Activated CD4-positive, alpha-beta T cell treated with anti-CD3 and anti-CD28 coated beads for 36 hours (primary cell): ENCODE data around the gene LYPD6B. TPM values are rescaled to one million over a fixed set of nuclear protein-coding genes. Genes with fewer than 3 reads are reported as not detected.
A peak's percentile ranks its signal among the peaks of the same experiment; 100 is the strongest.

Experiments
- ATAC-seq: fragments of 200-7000 bp; cut with Tn5 transposase; one replicate; pipeline ENCODE4 v1.10.0; 2021; ENCODE audit warnings: mild to moderate bottlenecking, moderate library complexity
- CTCF ChIA-PET: fragments of 350-600 bp; sonication (Branson Sonifier 250); formaldehyde crosslinking; loops from one replicate; lab custom pipeline; 2021; ENCODE audit warnings: antibody characterized with exemption; lab: Charles Lee
- POLR2A ChIA-PET: fragments of 350-600 bp; sonication (Branson Sonifier 250); formaldehyde crosslinking; loops from one replicate; lab custom pipeline; 2021; ENCODE audit warnings: antibody characterized with exemption, inconsistent platforms; lab: Charles Lee
- DNase-seq: peaks from one replicate; pipeline ENCODE4 v3.0.0-alpha.2; 2020
- H3K27ac Mint-ChIP-seq: one replicate; pipeline ENCODE4 v1.8.0; 2021; ENCODE audit warnings: mixed read lengths
- H3K27me3 Mint-ChIP-seq: one replicate; pipeline ENCODE4 v1.8.0; 2021; ENCODE audit warnings: mixed read lengths
- H3K36me3 Mint-ChIP-seq: one replicate; pipeline ENCODE4 v1.8.0; 2021; ENCODE audit warnings: low read depth, mixed read lengths
- H3K4me1 Mint-ChIP-seq: one replicate; pipeline ENCODE4 v1.8.0; 2021; ENCODE audit warnings: mixed read lengths
- H3K4me3 Mint-ChIP-seq: one replicate; pipeline ENCODE4 v1.8.0; 2021; ENCODE audit warnings: mild to moderate bottlenecking, moderate library complexity, mixed read lengths
- H3K9me3 Mint-ChIP-seq: one replicate; pipeline ENCODE4 v1.8.0; 2021; ENCODE audit warnings: low read depth, mixed read lengths
- intact Hi-C, 2 experiments: fragments of 100-400 bp; cut with DNase I in 1 of 2; cut with micrococcal nuclease in 1 of 2; formaldehyde crosslinking; loops; one replicate each; pipeline versions ENCODE4 v1.14.2 to v1.15.1; 2022 to 2024; cut with DNase I, micrococcal nuclease
- total RNA-seq, 2 experiments: library from RNA; stranded (reverse); gene quantifications; one replicate each; pipeline ENCODE4 v1.2.3, GENCODE V29; 2021

Gene LYPD6B
- total RNA-seq = not detected

- CTCF ChIA-PET = interaction anchor here (1.0 to 1.5 kb wide), 5 partner anchors 21 to 270 kb away, joined by 3 to 5 read pairs (median 4); no protein-coding TSS in a partner anchor
- no peak within 1 kb of the TSS for H3K4me3 Mint-ChIP-seq
- no peaks in the 10 kb centered on the region for H3K4me1 Mint-ChIP-seq
- ATAC-seq (peak; percentile 42), DNase-seq (peak; percentile 16)
- H3K9me3 Mint-ChIP-seq = no peaks in the 10 kb centered on the region
- intact Hi-C loops = no loop called here
- POLR2A ChIA-PET = no interaction called here
- peaks cover 45% of the 10 kb centered on the region for H3K27me3 Mint-ChIP-seq
- H3K36me3 Mint-ChIP-seq = no peaks in the 10 kb centered on the region
- H3K27ac Mint-ChIP-seq = no peak within 1 kb of the TSS
Observed at GRCh38 chr2:149038442-149039212, at the start of gene LYPD6B. LYPD6B (plus strand) TSS chr2:149038699; CDS start chr2:149130949, 92,250 bp downstream.

GRCh38 chr2:148989882-148990493 lies 48.5 kb upstream of the LYPD6B start:
- peak; percentile 82 for ATAC-seq
- ChIA-PET POLR2A (no interaction called here), CTCF (interaction anchor here (0.6 to 1.0 kb wide), 6 partner anchors 10 to 1010 kb away, joined by 3 to 6 read pairs (median 4); no protein-coding TSS in a partner anchor)
- intact Hi-C loops = loop anchor here (1.0 to 10.0 kb wide), 8 partner anchors 63 to 1053 kb away; no protein-coding TSS in a partner anchor
- Mint-ChIP-seq H3K9me3 (no peaks in the 10 kb centered on the region), H3K27ac (no peak overlapping the region), H3K27me3 (no peaks in the 10 kb centered on the region), H3K4me3 (no peak overlapping the region), H3K36me3 (peaks cover 7% of the 10 kb centered on the region), H3K4me1 (no peaks in the 10 kb centered on the region)
- peak; percentile 61 for DNase-seq

GRCh38 chr2:148990968-148991367 lies 47.5 kb upstream of the LYPD6B start:
- Mint-ChIP-seq H3K27me3 (no peaks in the 10 kb centered on the region), H3K4me1 (no peaks in the 10 kb centered on the region), H3K4me3 (no peak overlapping the region), H3K27ac (no peak overlapping the region), H3K36me3 (peaks cover 7% of the 10 kb centered on the region), H3K9me3 (no peaks in the 10 kb centered on the region)
- intact Hi-C loops = loop anchor here (1.0 to 10.0 kb wide), 5 partner anchors 65 to 1054 kb away; no protein-coding TSS in a partner anchor
- CTCF ChIA-PET = interaction anchor here (1.0 kb wide), 2 partner anchors 18 to 468 kb away, joined by 3 to 4 read pairs; no protein-coding TSS in a partner anchor
- no peak for ATAC-seq
- DNase-seq = no peak
- POLR2A ChIA-PET = interaction anchor here (0.6 kb wide), 1 partner anchor 653 kb away, joined by 3 read pairs; no protein-coding TSS in a partner anchor

GRCh38 chr2:148992448-148992847 lies 46.1 kb upstream of the LYPD6B start:
- no peaks in the 10 kb centered on the region for H3K27me3 Mint-ChIP-seq
- intact Hi-C loops = loop anchor here (10.0 kb wide), 2 partner anchors 468 to 788 kb away; no protein-coding TSS in a partner anchor
- peaks cover 7% of the 10 kb centered on the region for H3K36me3 Mint-ChIP-seq
- ATAC-seq = no peak
- ChIA-PET CTCF (interaction anchor here (0.9 to 1.1 kb wide), 2 partner anchors 24 to 41 kb away, joined by 3 read pairs; no protein-coding TSS in a partner anchor), POLR2A (no interaction called here)
- no peak overlapping the region for H3K27ac Mint-ChIP-seq
- H3K9me3 Mint-ChIP-seq = no peaks in the 10 kb centered on the region
- no peaks in the 10 kb centered on the region for H3K4me1 Mint-ChIP-seq
- no peak overlapping the region for H3K4me3 Mint-ChIP-seq
- DNase-seq = no peak

GRCh38 chr2:148993351-148993750 lies 45.1 kb upstream of the LYPD6B start:
- ChIA-PET POLR2A (interaction anchor here (0.6 kb wide), 1 partner anchor 591 kb away, joined by 5 read pairs; no protein-coding TSS in a partner anchor), CTCF (interaction anchor here (0.6 to 0.9 kb wide), 3 partner anchors 24 to 601 kb away, joined by 3 read pairs; no protein-coding TSS in a partner anchor)
- Mint-ChIP-seq H3K4me1 (no peaks in the 10 kb centered on the region), H3K27me3 (no peaks in the 10 kb centered on the region), H3K9me3 (no peaks in the 10 kb centered on the region), H3K4me3 (no peak overlapping the region), H3K27ac (no peak overlapping the region), H3K36me3 (peaks cover 7% of the 10 kb centered on the region)
- intact Hi-C loops = loop anchor here (10.0 kb wide), 2 partner anchors 469 to 789 kb away; no protein-coding TSS in a partner anchor
- no peak for DNase-seq
- ATAC-seq = no peak

GRCh38 chr2:148994341-148994740 lies 44.2 kb upstream of the LYPD6B start:
- ChIA-PET CTCF (no interaction called here), POLR2A (no interaction called here)
- no peak for DNase-seq
- H3K27me3 Mint-ChIP-seq = no peaks in the 10 kb centered on the region
- ATAC-seq = no peak
- H3K36me3 Mint-ChIP-seq = peaks cover 7% of the 10 kb centered on the region
- H3K27ac Mint-ChIP-seq = no peak overlapping the region
- H3K4me3 Mint-ChIP-seq = no peak overlapping the region
- intact Hi-C loops = loop anchor here (10.0 kb wide), 2 partner anchors 470 to 790 kb away; no protein-coding TSS in a partner anchor
- H3K4me1 Mint-ChIP-seq = peaks cover under 1% of the 10 kb centered on the region
- no peaks in the 10 kb centered on the region for H3K9me3 Mint-ChIP-seq

GRCh38 chr2:148996805-148997204 lies 41.7 kb upstream of the LYPD6B start:
- no peak for DNase-seq
- Mint-ChIP-seq H3K27me3 (no peaks in the 10 kb centered on the region), H3K4me1 (peaks cover 18% of the 10 kb centered on the region), H3K9me3 (no peaks in the 10 kb centered on the region), H3K27ac (no peak overlapping the region), H3K4me3 (no peak overlapping the region), H3K36me3 (peaks cover 9% of the 10 kb centered on the region)
- intact Hi-C loops = loop anchor here (10.0 kb wide), 2 partner anchors 472 to 792 kb away; no protein-coding TSS in a partner anchor
- CTCF ChIA-PET = no interaction called here
- POLR2A ChIA-PET = no interaction called here
- ATAC-seq = no peak

GRCh38 chr2:148998165-148998830 lies 40.2 kb upstream of the LYPD6B start:
- Mint-ChIP-seq H3K36me3 (peaks cover 15% of the 10 kb centered on the region), H3K4me1 (peaks cover 18% of the 10 kb centered on the region), H3K27ac (no peak overlapping the region)

GRCh38 chr2:148998831-148999200 lies 39.7 kb upstream of the LYPD6B start:
- ATAC-seq (no peak), DNase-seq (no peak)
- no peaks in the 10 kb centered on the region for H3K9me3 Mint-ChIP-seq
- H3K27me3 Mint-ChIP-seq = no peaks in the 10 kb centered on the region
- ChIA-PET CTCF (interaction anchor here (0.6 kb wide), 1 partner anchor 843 kb away, joined by 3 read pairs; no protein-coding TSS in a partner anchor), POLR2A (no interaction called here)
- no peak overlapping the region for H3K4me3 Mint-ChIP-seq
- peaks cover 13% of the 10 kb centered on the region for H3K36me3 Mint-ChIP-seq
- H3K27ac Mint-ChIP-seq = no peak overlapping the region
- peaks cover 18% of the 10 kb centered on the region for H3K4me1 Mint-ChIP-seq
- intact Hi-C loops = loop anchor here (10.0 kb wide), 2 partner anchors 474 to 794 kb away; no protein-coding TSS in a partner anchor

More at GRCh38 chr2:148998165-148998830, 40.2 kb upstream of the LYPD6B start:
- H3K27me3 Mint-ChIP-seq = no peaks in the 10 kb centered on the region
- no peak for ATAC-seq
- ChIA-PET CTCF (interaction anchor here (0.6 kb wide), 2 partner anchors 425 to 843 kb away, joined by 3 read pairs; no protein-coding TSS in a partner anchor), POLR2A (no interaction called here)
- DNase-seq = no peak
- intact Hi-C loops = loop anchor here (10.0 kb wide), 2 partner anchors 473 to 793 kb away; no protein-coding TSS in a partner anchor
- H3K4me3 Mint-ChIP-seq = no peak overlapping the region
- no peaks in the 10 kb centered on the region for H3K9me3 Mint-ChIP-seq

- Mint-ChIP-seq H3K36me3 (peaks cover 11% of the 10 kb centered on the region), H3K4me3 (no peak overlapping the region), H3K4me1 (peaks cover 18% of the 10 kb centered on the region), H3K27ac (no peak overlapping the region), H3K27me3 (no peaks in the 10 kb centered on the region), H3K9me3 (no peaks in the 10 kb centered on the region)
- ChIA-PET POLR2A (no interaction called here), CTCF (interaction anchor here (0.8 kb wide), 1 partner anchor 20 kb away, joined by 5 read pairs; no protein-coding TSS in a partner anchor)
- no peak for ATAC-seq
- DNase-seq = no peak
- intact Hi-C loops = loop anchor here (10.0 kb wide), 2 partner anchors 475 to 795 kb away; no protein-coding TSS in a partner anchor
Observed at GRCh38 chr2:148999451-148999921, 39.0 kb upstream of the LYPD6B start.
